ENCODE results near the gene CAMTA1. TPM values are rescaled to one million over a fixed set of nuclear protein-coding genes. Genes with fewer than 3 reads are reported as not detected.
"Not testable (repeated sequence)": the region's sequence is repeated elsewhere in the genome, so short reads cannot be mapped to it uniquely, and the experiment has no call there.

CAMTA1 gene
- total and polyA plus RNA-seq, 4 donors: 90.5 to 236 (median 195) TPM

DNA sequence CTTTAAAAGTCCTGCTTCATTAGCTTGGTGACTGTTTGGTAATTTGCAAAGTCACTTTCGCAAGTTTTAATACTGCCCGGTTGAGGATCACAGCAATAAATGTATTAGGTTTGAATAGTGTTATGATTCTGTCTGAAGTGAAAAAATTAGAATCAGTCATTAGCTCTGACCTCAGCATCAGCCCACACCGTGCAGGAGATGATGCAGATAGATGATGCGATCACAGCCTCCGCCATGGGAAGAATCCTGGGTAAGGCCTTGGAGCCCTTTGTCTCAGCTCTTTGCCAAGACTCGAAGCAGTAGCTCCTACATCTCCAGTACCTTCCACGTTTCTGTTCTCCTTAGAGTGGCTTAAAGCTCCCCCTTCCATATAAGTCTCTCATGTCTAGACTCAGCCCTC lies 366.7 kb downstream of the CAMTA1 start:
- no peaks in the 10 kb centered on the region for H3K9me3 ChIP-seq (ENCODE audit: control insufficient read depth, insufficient read depth, low read length)
- peaks cover 40% of the 10 kb centered on the region for H3K4me1 ChIP-seq (ENCODE audit: control insufficient read depth, insufficient read depth, low read length)
- no peak overlapping the region for H3K4me3 ChIP-seq (ENCODE audit: low read depth, low read length)
- 88% methylated on average over 7 of the region's 7 CpGs for WGBS (ENCODE audit: insufficient coverage)
- peak in 1 of 6 donors; percentile 40 for DNase-seq (ENCODE audit: low read depth in 4 of 6, low spot score in 6 of 6)
- H3K27me3 ChIP-seq (ENCODE audit: control insufficient read depth, insufficient read depth, low read length): no peaks in the 10 kb centered on the region
- H3K36me3 ChIP-seq (ENCODE audit: control insufficient read depth, insufficient read depth, low read length): no peaks in the 10 kb centered on the region
- no peak overlapping the region for H3K27ac ChIP-seq (ENCODE audit: low read depth, low read length)

DNA sequence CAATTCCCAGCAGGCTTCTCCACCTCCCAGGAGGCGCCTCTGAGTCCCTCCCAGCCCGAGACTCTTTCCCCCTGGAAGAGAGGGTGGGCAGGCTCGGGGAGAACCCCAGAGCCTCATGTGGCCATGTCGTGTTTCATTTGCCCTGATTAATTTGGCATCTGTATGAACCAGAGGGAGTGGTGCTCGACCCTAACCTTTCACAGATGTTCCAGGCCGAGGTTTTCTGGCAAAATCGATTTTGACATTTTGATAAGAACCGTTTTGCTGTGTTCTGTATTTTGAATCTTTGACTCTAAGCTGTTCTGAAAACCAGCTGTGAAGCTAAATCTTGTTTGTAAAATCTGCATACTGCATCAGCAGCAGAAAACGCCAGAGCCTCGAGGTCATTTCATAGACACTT lies 367.4 kb downstream of the CAMTA1 start:
- no peaks in the 10 kb centered on the region for H3K9me3 ChIP-seq (ENCODE audit: control insufficient read depth, insufficient read depth, low read length)
- peaks cover 40% of the 10 kb centered on the region for H3K4me1 ChIP-seq (ENCODE audit: control insufficient read depth, insufficient read depth, low read length)
- no peaks in the 10 kb centered on the region for H3K36me3 ChIP-seq (ENCODE audit: control insufficient read depth, insufficient read depth, low read length)
- H3K27ac ChIP-seq (ENCODE audit: low read depth, low read length): no peak overlapping the region
- no peak overlapping the region for H3K4me3 ChIP-seq (ENCODE audit: low read depth, low read length)
- no peaks in the 10 kb centered on the region for H3K27me3 ChIP-seq (ENCODE audit: control insufficient read depth, insufficient read depth, low read length)
- 74% methylated on average over 9 of the region's 10 CpGs for WGBS (ENCODE audit: insufficient coverage)
- DNase-seq (ENCODE audit: low read depth in 4 of 6, low spot score in 6 of 6): peak in 1 of 6 donors; percentile 46

DNA sequence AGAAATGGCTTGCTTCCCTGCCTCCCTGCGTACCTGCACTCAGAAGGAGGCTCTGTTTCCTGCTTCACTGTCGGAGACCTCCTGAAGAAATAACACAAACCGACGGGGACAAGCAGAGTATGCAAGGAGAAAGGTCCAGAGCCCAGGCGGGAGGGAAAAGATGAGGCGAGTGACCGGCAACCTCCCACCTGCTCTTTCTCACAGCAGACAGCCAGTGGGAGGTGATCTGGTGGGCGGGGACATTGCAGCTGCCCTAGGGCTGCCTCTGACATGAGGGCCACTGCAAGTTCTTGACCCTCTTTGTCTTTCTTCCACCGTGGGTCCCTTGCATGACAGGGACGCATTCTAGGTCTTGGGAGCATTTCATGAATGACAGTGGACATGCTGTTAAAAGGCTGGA lies 368.2 kb downstream of the CAMTA1 start:
- no peak overlapping the region for H3K4me3 ChIP-seq (ENCODE audit: low read depth, low read length)
- peaks cover 39% of the 10 kb centered on the region for H3K4me1 ChIP-seq (ENCODE audit: control insufficient read depth, insufficient read depth, low read length)
- DNase-seq (ENCODE audit: low read depth in 4 of 6, low spot score in 6 of 6): no peak
- H3K27me3 ChIP-seq (ENCODE audit: control insufficient read depth, insufficient read depth, low read length): no peaks in the 10 kb centered on the region
- WGBS (ENCODE audit: insufficient coverage): 76% methylated on average over 9 of the region's 10 CpGs
- H3K27ac ChIP-seq (ENCODE audit: low read depth, low read length): no peak overlapping the region
- no peaks in the 10 kb centered on the region for H3K36me3 ChIP-seq (ENCODE audit: control insufficient read depth, insufficient read depth, low read length)
- no peaks in the 10 kb centered on the region for H3K9me3 ChIP-seq (ENCODE audit: control insufficient read depth, insufficient read depth, low read length)

DNA sequence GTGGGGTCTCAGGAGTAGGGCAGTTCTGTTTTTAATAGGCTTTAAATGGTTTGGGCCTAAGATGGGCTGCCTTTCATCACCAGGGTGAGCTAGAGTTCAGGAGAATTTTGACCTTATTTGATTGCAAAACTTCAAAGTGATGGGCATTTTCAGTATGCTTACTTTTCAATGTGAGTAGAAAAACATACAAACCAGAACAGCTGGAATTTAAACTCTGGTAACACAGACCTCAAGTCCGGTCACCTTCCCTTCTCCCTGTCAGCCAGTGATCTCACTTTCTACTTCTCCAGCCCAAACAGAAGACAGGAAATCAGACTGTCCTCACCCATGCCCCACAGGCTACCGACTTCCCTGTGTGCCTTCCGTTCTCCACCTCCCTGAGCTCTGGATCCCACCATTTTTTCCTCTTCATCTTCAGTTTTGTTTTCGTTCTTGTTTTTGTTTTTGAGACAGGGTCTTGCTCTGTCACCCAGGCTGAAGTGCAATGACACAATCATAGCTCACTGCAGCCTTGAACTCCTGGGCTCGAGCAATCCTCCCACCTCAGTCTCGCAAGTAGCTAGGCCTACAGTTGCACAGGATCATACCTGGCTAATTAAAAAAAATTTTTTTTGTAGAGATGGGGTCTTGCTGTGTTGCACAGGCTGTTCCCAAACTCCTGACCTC lies 374.0 kb downstream of the CAMTA1 start:
- Histone ChIP-seq H3K27me3 (ENCODE audit: control insufficient read depth, insufficient read depth, low read length) (no peaks in the 10 kb centered on the region), H3K36me3 (ENCODE audit: control insufficient read depth, insufficient read depth, low read length) (no peaks in the 10 kb centered on the region), H3K27ac (ENCODE audit: low read depth, low read length) (no peak overlapping the region), H3K9me3 (ENCODE audit: control insufficient read depth, insufficient read depth, low read length) (no peaks in the 10 kb centered on the region), H3K4me3 (ENCODE audit: low read depth, low read length) (no peak overlapping the region), H3K4me1 (ENCODE audit: control insufficient read depth, insufficient read depth, low read length) (peaks cover 1% of the 10 kb centered on the region)
- 82% methylated on average over 2 of the region's 6 CpGs for WGBS (ENCODE audit: insufficient coverage)
- no peak for DNase-seq (ENCODE audit: low read depth in 4 of 6, low spot score in 6 of 6)

DNA sequence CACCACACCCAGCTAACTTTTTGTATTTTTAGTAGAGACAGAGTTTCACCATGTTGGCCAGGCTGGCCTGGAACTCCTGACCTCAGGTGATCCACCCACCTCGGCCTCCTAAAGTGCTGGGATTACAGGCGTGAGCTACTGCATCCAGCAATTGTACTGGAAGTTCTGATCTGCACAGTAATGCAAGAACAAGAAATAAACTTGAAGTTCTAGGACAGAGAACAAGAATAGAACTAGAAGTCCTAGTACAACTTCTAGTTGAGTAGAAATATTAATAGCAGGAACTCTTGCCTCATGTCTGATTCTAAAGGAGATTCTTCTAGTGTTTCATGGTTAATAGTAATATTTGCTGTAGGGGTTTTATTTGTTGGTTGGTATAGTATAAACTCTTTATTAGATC lies 383.3 kb downstream of the CAMTA1 start:
- H3K27me3 ChIP-seq (ENCODE audit: control insufficient read depth, insufficient read depth, low read length); H3K9me3 ChIP-seq (ENCODE audit: control insufficient read depth, insufficient read depth, low read length); DNase-seq (ENCODE audit: low read depth in 4 of 6, low spot score in 6 of 6); H3K27ac ChIP-seq (ENCODE audit: low read depth, low read length); H3K36me3 ChIP-seq (ENCODE audit: control insufficient read depth, insufficient read depth, low read length); H3K4me3 ChIP-seq (ENCODE audit: low read depth, low read length): not testable (repeated sequence)
- peaks cover 17% of the 10 kb centered on the region for H3K4me1 ChIP-seq (ENCODE audit: control insufficient read depth, insufficient read depth, low read length)
- WGBS (ENCODE audit: insufficient coverage): 95% methylated on average over 2 of the region's 2 CpGs

DNA sequence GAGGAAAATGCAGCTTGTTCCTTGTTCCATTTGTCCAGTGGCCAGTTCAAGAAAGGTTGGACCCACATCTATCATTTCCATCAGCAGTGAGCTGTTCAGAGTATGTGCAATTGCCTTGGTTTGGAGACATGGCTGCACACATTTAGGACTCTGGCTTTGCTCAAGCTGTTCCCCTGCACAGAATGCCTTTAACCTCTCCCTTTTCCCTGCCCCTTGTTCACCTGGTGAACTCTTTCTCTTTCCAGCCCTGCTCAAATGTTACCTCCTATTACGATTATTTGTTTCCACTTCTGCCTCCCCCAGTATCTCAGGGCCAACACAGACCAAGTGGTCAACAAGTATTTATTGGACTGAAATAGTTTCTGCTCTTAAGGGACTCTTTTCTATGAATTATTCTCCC lies 385.9 kb downstream of the CAMTA1 start:
- DNase-seq (ENCODE audit: low read depth in 4 of 6, low spot score in 6 of 6): no peak
- H3K36me3 ChIP-seq (ENCODE audit: control insufficient read depth, insufficient read depth, low read length): no peaks in the 10 kb centered on the region
- H3K4me3 ChIP-seq (ENCODE audit: low read depth, low read length): no peak overlapping the region
- H3K27me3 ChIP-seq (ENCODE audit: control insufficient read depth, insufficient read depth, low read length): no peaks in the 10 kb centered on the region
- no peak overlapping the region for H3K27ac ChIP-seq (ENCODE audit: low read depth, low read length)
- H3K9me3 ChIP-seq (ENCODE audit: control insufficient read depth, insufficient read depth, low read length): no peaks in the 10 kb centered on the region
- WGBS (ENCODE audit: insufficient coverage): 80% methylated on average over 1 of the region's 1 CpG
- H3K4me1 ChIP-seq (ENCODE audit: control insufficient read depth, insufficient read depth, low read length): peaks cover 19% of the 10 kb centered on the region

DNA sequence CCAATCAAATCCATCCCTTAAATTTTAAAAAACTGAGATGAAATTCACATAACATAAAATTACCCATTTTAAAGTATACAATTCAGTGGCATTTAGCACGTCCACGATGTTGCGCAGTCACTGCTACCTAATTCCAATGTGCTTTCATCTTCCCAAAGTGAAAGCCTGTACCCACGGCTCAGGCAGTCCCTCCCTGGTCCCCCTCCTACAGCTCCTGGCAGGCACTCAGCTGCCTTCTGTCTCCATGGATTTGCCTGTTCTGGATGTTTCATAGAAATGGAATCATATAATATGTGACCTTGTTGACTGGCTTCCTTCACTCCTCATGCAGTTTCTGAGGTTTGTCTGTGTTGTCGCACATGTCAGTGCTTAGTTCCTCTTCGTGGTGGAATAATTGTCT lies 386.3 kb downstream of the CAMTA1 start:
- Histone ChIP-seq H3K27ac (ENCODE audit: low read depth, low read length) (no peak overlapping the region), H3K4me3 (ENCODE audit: low read depth, low read length) (no peak overlapping the region), H3K27me3 (ENCODE audit: control insufficient read depth, insufficient read depth, low read length) (no peaks in the 10 kb centered on the region), H3K36me3 (ENCODE audit: control insufficient read depth, insufficient read depth, low read length) (no peaks in the 10 kb centered on the region), H3K9me3 (ENCODE audit: control insufficient read depth, insufficient read depth, low read length) (no peaks in the 10 kb centered on the region), H3K4me1 (ENCODE audit: control insufficient read depth, insufficient read depth, low read length) (peaks cover 19% of the 10 kb centered on the region)
- 88% methylated on average over 3 of the region's 6 CpGs for WGBS (ENCODE audit: insufficient coverage)
- DNase-seq (ENCODE audit: low read depth in 4 of 6, low spot score in 6 of 6): no peak

DNA sequence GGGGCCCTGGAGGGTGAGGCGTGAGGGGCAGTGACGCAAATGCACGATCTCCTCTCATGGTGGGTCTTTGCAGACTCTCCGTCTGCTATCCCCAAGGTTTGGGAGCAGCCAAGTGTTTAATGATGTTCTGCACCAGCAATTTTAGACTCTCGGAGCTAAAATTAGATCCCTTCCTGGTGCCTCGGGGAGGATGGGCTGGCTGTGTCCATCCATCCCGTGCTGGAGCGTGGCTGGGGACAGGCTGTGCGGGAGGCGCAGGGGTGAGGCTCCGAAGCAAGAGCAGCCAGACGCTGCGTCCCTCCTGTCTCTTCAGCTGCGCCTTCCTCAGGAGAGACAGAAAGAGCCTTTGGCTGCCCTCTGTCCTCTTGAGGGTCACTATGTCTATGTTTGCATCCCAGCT lies 387.6 kb downstream of the CAMTA1 start:
- Histone ChIP-seq H3K27ac (ENCODE audit: low read depth, low read length) (no peak overlapping the region), H3K27me3 (ENCODE audit: control insufficient read depth, insufficient read depth, low read length) (no peaks in the 10 kb centered on the region), H3K36me3 (ENCODE audit: control insufficient read depth, insufficient read depth, low read length) (no peaks in the 10 kb centered on the region), H3K9me3 (ENCODE audit: control insufficient read depth, insufficient read depth, low read length) (no peaks in the 10 kb centered on the region), H3K4me1 (ENCODE audit: control insufficient read depth, insufficient read depth, low read length) (peaks cover 26% of the 10 kb centered on the region), H3K4me3 (ENCODE audit: low read depth, low read length) (no peak overlapping the region)
- DNase-seq (ENCODE audit: low read depth in 4 of 6, low spot score in 6 of 6): peak in 1 of 6 donors; percentile 80
- WGBS (ENCODE audit: insufficient coverage): 63% methylated on average over 14 of the region's 14 CpGs

DNA sequence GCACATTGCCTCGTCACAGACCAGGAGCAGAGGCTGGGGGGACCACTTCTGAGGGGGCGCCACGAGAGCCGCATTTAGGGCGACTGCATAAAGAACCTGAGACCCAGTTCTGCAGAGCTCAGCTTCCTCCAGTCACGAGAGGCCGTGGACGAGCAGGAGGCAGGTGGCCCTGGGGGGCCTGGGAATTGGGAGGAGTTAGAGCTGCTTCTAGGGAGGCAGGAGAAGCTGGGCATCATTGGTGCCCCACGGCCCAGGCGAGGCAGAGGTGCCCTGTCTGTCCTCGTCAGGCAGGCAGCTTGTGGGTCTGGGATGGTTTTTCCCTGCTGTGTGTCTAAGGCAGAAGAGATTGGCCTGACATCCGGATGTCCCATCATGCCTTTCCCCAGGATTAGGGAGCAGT lies 389.3 kb downstream of the CAMTA1 start:
- H3K27me3 ChIP-seq (ENCODE audit: control insufficient read depth, insufficient read depth, low read length): no peaks in the 10 kb centered on the region
- peaks cover 28% of the 10 kb centered on the region for H3K4me1 ChIP-seq (ENCODE audit: control insufficient read depth, insufficient read depth, low read length)
- DNase-seq (ENCODE audit: low read depth in 4 of 6, low spot score in 6 of 6): no peak
- no peak overlapping the region for H3K27ac ChIP-seq (ENCODE audit: low read depth, low read length)
- no peaks in the 10 kb centered on the region for H3K9me3 ChIP-seq (ENCODE audit: control insufficient read depth, insufficient read depth, low read length)
- no peaks in the 10 kb centered on the region for H3K36me3 ChIP-seq (ENCODE audit: control insufficient read depth, insufficient read depth, low read length)
- WGBS (ENCODE audit: insufficient coverage): 84% methylated on average over 11 of the region's 12 CpGs
- H3K4me3 ChIP-seq (ENCODE audit: low read depth, low read length): no peak overlapping the region
